H1 (cell line): ENCODE measurements around the gene PCNP. TPM values are rescaled to one million over a fixed set of nuclear protein-coding genes. Genes with fewer than 3 reads are reported as not detected.

Source experiments
- GTF2F1 ChIP-seq: IDR thresholded peaks from 2 replicates; pipeline ENCODE4 v1.6.1; 2012; ENCODE audit warnings: low read depth, low read length, improper control_type of control experiment, borderline replicate concordance
- polyA plus RNA-seq, 7 experiments: library from polyadenylated mRNA; depleted of rRNA in 3 of 7; stranded (reverse) in 5 of 7; unstranded in 2 of 7; fragments of >200 nt in 5 of 7; fragments of 200-250 nt in 2 of 7; gene quantifications; 1 replicate in 5 of 7; 2 replicates in 1 of 7; 4 replicates in 1 of 7; pipeline versions ENCODE4 v1.2.1 to v1.2.3, GENCODE V29; 2011 to 2013; ENCODE audit warnings: missing spikeins in 2 of 7, mixed read lengths in 2 of 7
- total RNA-seq: library from RNA; stranded (reverse); fragmentation: NEBNext Ultra II Directional; extraction: Animal tissue kit (Norgen Biotek cat#: 25700); gene quantifications from 2 replicates; pipeline ENCODE4 v1.2.1, GENCODE V29; 2021
- TF ChIP-seq, protein P1 (sequence below): fragments of 300-600 bp; sonication (generic); IDR thresholded peaks from 2 replicates; pipeline ENCODE4 v1.7.1; 2012; ENCODE audit warnings: low read length, moderate library complexity, mild to moderate bottlenecking, inconsistent platforms; ENCODE audit not compliant: insufficient replicate concordance
- TF ChIP-seq, protein P2 (sequence below), 3 experiments: IDR thresholded peaks; 1 replicate in 2 of 3; 2 replicates in 1 of 3; pipeline versions ENCODE4 v1.5.1 to v1.6.1; 2011; ENCODE audit warnings: low read length in 3 of 3, mild to moderate bottlenecking in 3 of 3, inconsistent platforms in 2 of 3, low read depth in 1 of 3, moderate library complexity in 1 of 3; ENCODE audit not compliant: insufficient read depth in 1 of 3; ENCODE audit errors: control extremely low read depth in 1 of 3
- TF ChIP-seq, protein P3 (sequence below): IDR thresholded peaks from 2 replicates; pipeline ENCODE4 v1.6.1; 2012; ENCODE audit warnings: inconsistent platforms

PCNP gene
- total and polyA plus RNA-seq, 2 of the 8 experiments (the other 6 are each of a cell fraction or from before 2014, with no cell fraction given) = 29.1 to 192 TPM

DNA sequence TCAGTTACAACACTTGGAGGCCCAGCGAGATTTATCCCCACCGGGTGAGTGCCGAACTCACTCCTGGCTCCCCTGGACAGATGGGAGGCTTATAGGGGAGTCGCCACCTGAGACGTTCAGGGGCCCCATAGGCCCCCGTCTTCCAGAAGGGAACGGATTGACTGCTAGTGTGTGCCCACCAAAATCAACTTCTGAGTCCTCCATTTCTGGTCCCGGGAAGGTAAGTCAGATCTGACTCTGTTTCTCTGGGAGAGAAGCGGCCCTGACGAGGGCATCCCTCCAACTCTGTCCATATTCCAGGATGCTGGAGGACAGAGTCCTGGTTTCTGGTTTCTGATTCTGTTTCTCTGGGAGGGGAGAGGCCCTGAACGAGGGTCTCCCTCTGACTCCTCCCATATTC lies 58.6 kb downstream of the PCNP start (continued):
- TF ChIP-seq, protein P1, sequence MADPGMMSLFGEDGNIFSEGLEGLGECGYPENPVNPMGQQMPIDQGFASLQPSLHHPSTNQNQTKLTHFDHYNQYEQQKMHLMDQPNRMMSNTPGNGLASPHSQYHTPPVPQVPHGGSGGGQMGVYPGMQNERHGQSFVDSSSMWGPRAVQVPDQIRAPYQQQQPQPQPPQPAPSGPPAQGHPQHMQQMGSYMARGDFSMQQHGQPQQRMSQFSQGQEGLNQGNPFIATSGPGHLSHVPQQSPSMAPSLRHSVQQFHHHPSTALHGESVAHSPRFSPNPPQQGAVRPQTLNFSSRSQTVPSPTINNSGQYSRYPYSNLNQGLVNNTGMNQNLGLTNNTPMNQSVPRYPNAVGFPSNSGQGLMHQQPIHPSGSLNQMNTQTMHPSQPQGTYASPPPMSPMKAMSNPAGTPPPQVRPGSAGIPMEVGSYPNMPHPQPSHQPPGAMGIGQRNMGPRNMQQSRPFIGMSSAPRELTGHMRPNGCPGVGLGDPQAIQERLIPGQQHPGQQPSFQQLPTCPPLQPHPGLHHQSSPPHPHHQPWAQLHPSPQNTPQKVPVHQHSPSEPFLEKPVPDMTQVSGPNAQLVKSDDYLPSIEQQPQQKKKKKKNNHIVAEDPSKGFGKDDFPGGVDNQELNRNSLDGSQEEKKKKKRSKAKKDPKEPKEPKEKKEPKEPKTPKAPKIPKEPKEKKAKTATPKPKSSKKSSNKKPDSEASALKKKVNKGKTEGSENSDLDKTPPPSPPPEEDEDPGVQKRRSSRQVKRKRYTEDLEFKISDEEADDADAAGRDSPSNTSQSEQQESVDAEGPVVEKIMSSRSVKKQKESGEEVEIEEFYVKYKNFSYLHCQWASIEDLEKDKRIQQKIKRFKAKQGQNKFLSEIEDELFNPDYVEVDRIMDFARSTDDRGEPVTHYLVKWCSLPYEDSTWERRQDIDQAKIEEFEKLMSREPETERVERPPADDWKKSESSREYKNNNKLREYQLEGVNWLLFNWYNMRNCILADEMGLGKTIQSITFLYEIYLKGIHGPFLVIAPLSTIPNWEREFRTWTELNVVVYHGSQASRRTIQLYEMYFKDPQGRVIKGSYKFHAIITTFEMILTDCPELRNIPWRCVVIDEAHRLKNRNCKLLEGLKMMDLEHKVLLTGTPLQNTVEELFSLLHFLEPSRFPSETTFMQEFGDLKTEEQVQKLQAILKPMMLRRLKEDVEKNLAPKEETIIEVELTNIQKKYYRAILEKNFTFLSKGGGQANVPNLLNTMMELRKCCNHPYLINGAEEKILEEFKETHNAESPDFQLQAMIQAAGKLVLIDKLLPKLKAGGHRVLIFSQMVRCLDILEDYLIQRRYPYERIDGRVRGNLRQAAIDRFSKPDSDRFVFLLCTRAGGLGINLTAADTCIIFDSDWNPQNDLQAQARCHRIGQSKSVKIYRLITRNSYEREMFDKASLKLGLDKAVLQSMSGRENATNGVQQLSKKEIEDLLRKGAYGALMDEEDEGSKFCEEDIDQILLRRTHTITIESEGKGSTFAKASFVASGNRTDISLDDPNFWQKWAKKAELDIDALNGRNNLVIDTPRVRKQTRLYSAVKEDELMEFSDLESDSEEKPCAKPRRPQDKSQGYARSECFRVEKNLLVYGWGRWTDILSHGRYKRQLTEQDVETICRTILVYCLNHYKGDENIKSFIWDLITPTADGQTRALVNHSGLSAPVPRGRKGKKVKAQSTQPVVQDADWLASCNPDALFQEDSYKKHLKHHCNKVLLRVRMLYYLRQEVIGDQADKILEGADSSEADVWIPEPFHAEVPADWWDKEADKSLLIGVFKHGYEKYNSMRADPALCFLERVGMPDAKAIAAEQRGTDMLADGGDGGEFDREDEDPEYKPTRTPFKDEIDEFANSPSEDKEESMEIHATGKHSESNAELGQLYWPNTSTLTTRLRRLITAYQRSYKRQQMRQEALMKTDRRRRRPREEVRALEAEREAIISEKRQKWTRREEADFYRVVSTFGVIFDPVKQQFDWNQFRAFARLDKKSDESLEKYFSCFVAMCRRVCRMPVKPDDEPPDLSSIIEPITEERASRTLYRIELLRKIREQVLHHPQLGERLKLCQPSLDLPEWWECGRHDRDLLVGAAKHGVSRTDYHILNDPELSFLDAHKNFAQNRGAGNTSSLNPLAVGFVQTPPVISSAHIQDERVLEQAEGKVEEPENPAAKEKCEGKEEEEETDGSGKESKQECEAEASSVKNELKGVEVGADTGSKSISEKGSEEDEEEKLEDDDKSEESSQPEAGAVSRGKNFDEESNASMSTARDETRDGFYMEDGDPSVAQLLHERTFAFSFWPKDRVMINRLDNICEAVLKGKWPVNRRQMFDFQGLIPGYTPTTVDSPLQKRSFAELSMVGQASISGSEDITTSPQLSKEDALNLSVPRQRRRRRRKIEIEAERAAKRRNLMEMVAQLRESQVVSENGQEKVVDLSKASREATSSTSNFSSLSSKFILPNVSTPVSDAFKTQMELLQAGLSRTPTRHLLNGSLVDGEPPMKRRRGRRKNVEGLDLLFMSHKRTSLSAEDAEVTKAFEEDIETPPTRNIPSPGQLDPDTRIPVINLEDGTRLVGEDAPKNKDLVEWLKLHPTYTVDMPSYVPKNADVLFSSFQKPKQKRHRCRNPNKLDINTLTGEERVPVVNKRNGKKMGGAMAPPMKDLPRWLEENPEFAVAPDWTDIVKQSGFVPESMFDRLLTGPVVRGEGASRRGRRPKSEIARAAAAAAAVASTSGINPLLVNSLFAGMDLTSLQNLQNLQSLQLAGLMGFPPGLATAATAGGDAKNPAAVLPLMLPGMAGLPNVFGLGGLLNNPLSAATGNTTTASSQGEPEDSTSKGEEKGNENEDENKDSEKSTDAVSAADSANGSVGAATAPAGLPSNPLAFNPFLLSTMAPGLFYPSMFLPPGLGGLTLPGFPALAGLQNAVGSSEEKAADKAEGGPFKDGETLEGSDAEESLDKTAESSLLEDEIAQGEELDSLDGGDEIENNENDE = no peak
- no peak for TF ChIP-seq GTF2F1
- TF ChIP-seq, protein P2, sequence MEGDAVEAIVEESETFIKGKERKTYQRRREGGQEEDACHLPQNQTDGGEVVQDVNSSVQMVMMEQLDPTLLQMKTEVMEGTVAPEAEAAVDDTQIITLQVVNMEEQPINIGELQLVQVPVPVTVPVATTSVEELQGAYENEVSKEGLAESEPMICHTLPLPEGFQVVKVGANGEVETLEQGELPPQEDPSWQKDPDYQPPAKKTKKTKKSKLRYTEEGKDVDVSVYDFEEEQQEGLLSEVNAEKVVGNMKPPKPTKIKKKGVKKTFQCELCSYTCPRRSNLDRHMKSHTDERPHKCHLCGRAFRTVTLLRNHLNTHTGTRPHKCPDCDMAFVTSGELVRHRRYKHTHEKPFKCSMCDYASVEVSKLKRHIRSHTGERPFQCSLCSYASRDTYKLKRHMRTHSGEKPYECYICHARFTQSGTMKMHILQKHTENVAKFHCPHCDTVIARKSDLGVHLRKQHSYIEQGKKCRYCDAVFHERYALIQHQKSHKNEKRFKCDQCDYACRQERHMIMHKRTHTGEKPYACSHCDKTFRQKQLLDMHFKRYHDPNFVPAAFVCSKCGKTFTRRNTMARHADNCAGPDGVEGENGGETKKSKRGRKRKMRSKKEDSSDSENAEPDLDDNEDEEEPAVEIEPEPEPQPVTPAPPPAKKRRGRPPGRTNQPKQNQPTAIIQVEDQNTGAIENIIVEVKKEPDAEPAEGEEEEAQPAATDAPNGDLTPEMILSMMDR (IDR thresholded peaks at IDR 0.05; ENCODE audit: control extremely low read depth in 1 of 3, insufficient read depth in 1 of 3, low read depth in 1 of 3, low read length in 3 of 3) = no peak
- TF ChIP-seq, protein P3, sequence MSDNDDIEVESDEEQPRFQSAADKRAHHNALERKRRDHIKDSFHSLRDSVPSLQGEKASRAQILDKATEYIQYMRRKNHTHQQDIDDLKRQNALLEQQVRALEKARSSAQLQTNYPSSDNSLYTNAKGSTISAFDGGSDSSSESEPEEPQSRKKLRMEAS = no peak
